NCI-H460 (cell line): ENCODE measurements around the gene SMC1B. TPM values are rescaled to one million over a fixed set of nuclear protein-coding genes. Genes with fewer than 3 reads are reported as not detected.
"Not testable (repeated sequence)": the region's sequence is repeated elsewhere in the genome, so short reads cannot be mapped to it uniquely, and the experiment has no call there.

ENCODE experiments used
- DNase-seq: peaks from one replicate; pipeline ENCODE4 v3.0.0-alpha.2; 2016; ENCODE audit warnings: low read depth; ENCODE audit errors: extremely low read depth
- total RNA-seq: library from RNA; depleted of rRNA; stranded (reverse); fragments of >200 nt; shearing (Covaris generic); gene quantifications from 2 replicates; pipeline ENCODE4 v1.2.3, GENCODE V29; 2014

Gene SMC1B
- total RNA-seq, 1 experiment from 2014 or later = 0.10 TPM

- no peak for DNase-seq
Observed at GRCh38 chr22:45424241-45424731, 10.9 kb upstream of the SMC1B start.

GRCh38 chr22:45423524-45423923, 10.1 kb upstream of the SMC1B start:
- DNase-seq = no peak

GRCh38 chr22:45422237-45422983, 9.0 kb upstream of the SMC1B start:
- DNase-seq = no peak

- no peak for DNase-seq
Observed at GRCh38 chr22:45421349-45422055, 8.1 kb upstream of the SMC1B start.

- DNase-seq = no peak
Observed at GRCh38 chr22:45420539-45420938, 7.1 kb upstream of the SMC1B start.

- no peak for DNase-seq
Observed at GRCh38 chr22:45420011-45420410, 6.6 kb upstream of the SMC1B start.

GRCh38 chr22:45418770-45419138, 5.4 kb upstream of the SMC1B start:
- no peak for DNase-seq

GRCh38 chr22:45418056-45418769, 4.8 kb upstream of the SMC1B start:
- DNase-seq = no peak

- no peak for DNase-seq
Observed at GRCh38 chr22:45413013-45413367, 409 bp downstream of the SMC1B start.

- no peak for DNase-seq
Observed at GRCh38 chr22:45407793-45408192, 5.6 kb downstream of the SMC1B start.

GRCh38 chr22:45402466-45402985, 10.9 kb downstream of the SMC1B start:
- DNase-seq = no peak

- no peak for DNase-seq
Observed at GRCh38 chr22:45399712-45400445, 13.5 kb downstream of the SMC1B start.

GRCh38 chr22:45398214-45398613, 15.2 kb downstream of the SMC1B start:
- no peak for DNase-seq

GRCh38 chr22:45397806-45398205, 15.6 kb downstream of the SMC1B start:
- DNase-seq = no peak

GRCh38 chr22:45389546-45389945, 23.9 kb downstream of the SMC1B start:
- DNase-seq = no peak

GRCh38 chr22:45381348-45381747, 32.1 kb downstream of the SMC1B start:
- DNase-seq = no peak

- no peak for DNase-seq
Observed at GRCh38 chr22:45376703-45377102, 36.7 kb downstream of the SMC1B start.

GRCh38 chr22:45376009-45376408, 37.4 kb downstream of the SMC1B start:
- DNase-seq = no peak

- DNase-seq = not testable (repeated sequence)
Observed at GRCh38 chr22:45373592-45373991, 39.8 kb downstream of the SMC1B start.

GRCh38 chr22:45366713-45367112, 46.7 kb downstream of the SMC1B start:
- no peak for DNase-seq

GRCh38 chr22:45359627-45360026, 53.8 kb downstream of the SMC1B start:
- DNase-seq = no peak
